Astrocyte (in vitro differentiated cells and primary cell): ENCODE measurements around the gene RAB4A. TPM values are rescaled to one million over a fixed set of nuclear protein-coding genes. Genes with fewer than 3 reads are reported as not detected.

Experiments used
- DNase-seq: peaks from one replicate; pipeline ENCODE4 v3.0.0-alpha.2; 2010; ENCODE audit warnings: low read depth
- FAIRE-seq: peaks from 2 replicates; lab custom pipeline; 2011; peaks lifted over from hg19 to GRCh38; lab: Jason Lieb, UNC
- H2AFZ ChIP-seq: 2 replicates; pipeline ENCODE4 v1.6.0; 2012; ENCODE audit warnings: low read depth, low read length, inconsistent platforms
- H3K27ac ChIP-seq: 2 replicates; pipeline ENCODE4 v1.5.1; 2011; ENCODE audit warnings: low read depth, low read length, inconsistent platforms
- H3K27me3 ChIP-seq: 2 replicates; pipeline ENCODE4 v1.6.0; 2011; ENCODE audit warnings: low read length, inconsistent platforms; ENCODE audit not compliant: insufficient read depth
- H3K36me3 ChIP-seq: 2 replicates; pipeline ENCODE4 v1.5.1; 2011; ENCODE audit warnings: low read length, inconsistent platforms; ENCODE audit not compliant: insufficient read depth
- H3K4me1 ChIP-seq: 2 replicates; pipeline ENCODE4 v1.5.1; 2011; ENCODE audit warnings: low read length, inconsistent platforms; ENCODE audit not compliant: insufficient read depth
- H3K4me2 ChIP-seq: 2 replicates; pipeline ENCODE4 v1.6.0; 2012; ENCODE audit warnings: low read length, inconsistent platforms
- H3K4me3 ChIP-seq: 2 replicates; pipeline ENCODE4 v1.5.1; 2011; ENCODE audit warnings: low read depth, mild to moderate bottlenecking, low read length, inconsistent platforms; ENCODE audit not compliant: insufficient read depth
- H3K79me2 ChIP-seq: 2 replicates; pipeline ENCODE4 v1.6.0; 2012; ENCODE audit warnings: mild to moderate bottlenecking, low read length, inconsistent platforms; ENCODE audit not compliant: insufficient read depth
- H3K9ac ChIP-seq: 2 replicates; pipeline ENCODE4 v1.6.0; 2012; ENCODE audit warnings: mild to moderate bottlenecking, low read length, inconsistent platforms
- H3K9me3 ChIP-seq: 2 replicates; pipeline ENCODE4 v1.5.1; 2012; ENCODE audit warnings: low read depth, mild to moderate bottlenecking, low read length, inconsistent platforms; ENCODE audit not compliant: insufficient read depth
- H4K20me1 ChIP-seq: 2 replicates; pipeline ENCODE4 v1.6.0; 2012; ENCODE audit warnings: low read length, inconsistent platforms; ENCODE audit not compliant: insufficient read depth
- H3K27ac Mint-ChIP-seq: one replicate; pipeline ENCODE4 v1.8.0; 2021; ENCODE audit warnings: mild to moderate bottlenecking, mixed read lengths; ENCODE audit not compliant: unreplicated experiment
- H3K27me3 Mint-ChIP-seq: one replicate; pipeline ENCODE4 v1.8.0; 2021; ENCODE audit warnings: low read depth, mixed read lengths; ENCODE audit not compliant: unreplicated experiment
- H3K36me3 Mint-ChIP-seq: one replicate; pipeline ENCODE4 v1.8.0; 2021; ENCODE audit warnings: low read depth, mixed read lengths; ENCODE audit not compliant: unreplicated experiment
- H3K4me1 Mint-ChIP-seq: one replicate; pipeline ENCODE4 v1.8.0; 2021; ENCODE audit warnings: low read depth, mixed read lengths; ENCODE audit not compliant: unreplicated experiment
- H3K4me3 Mint-ChIP-seq: one replicate; pipeline ENCODE4 v1.8.0; 2021; ENCODE audit warnings: mild to moderate bottlenecking, moderate library complexity, mixed read lengths; ENCODE audit not compliant: unreplicated experiment
- H3K9me3 Mint-ChIP-seq: one replicate; pipeline ENCODE4 v1.8.0; 2021; ENCODE audit warnings: mild to moderate bottlenecking, mixed read lengths; ENCODE audit not compliant: unreplicated experiment
- CTCF ChIP-seq: IDR thresholded peaks from 2 replicates; pipeline ENCODE4 v1.5.1; 2011; ENCODE audit warnings: low read depth, mild to moderate bottlenecking, inconsistent platforms, low read length, moderate library complexity; ENCODE audit not compliant: insufficient read depth
- EZH2 ChIP-seq: IDR thresholded peaks from 2 replicates; pipeline ENCODE4 v1.6.1; 2012; ENCODE audit warnings: mild to moderate bottlenecking, low read length, inconsistent platforms; ENCODE audit not compliant: insufficient read depth
- total RNA-seq: library from RNA; stranded (reverse); gene quantifications from 2 replicates; pipeline ENCODE4 v1.2.1, GENCODE V29; 2021

The RAB4A gene
- total RNA-seq, 1 donor from 2014 or later: 58.6 TPM

- Histone ChIP-seq H3K4me2 (no peak overlapping the region), H2AFZ (no peak overlapping the region), H3K4me3 (no peak overlapping the region), H3K9me3 (no peaks in the 10 kb centered on the region), H3K27me3 (peaks cover 9% of the 10 kb centered on the region), H3K36me3 (no peaks in the 10 kb centered on the region), H3K27ac (no peak overlapping the region), H3K9ac (no peak overlapping the region), H3K4me1 (peaks cover 2% of the 10 kb centered on the region), H3K79me2 (no peaks in the 10 kb centered on the region), H4K20me1 (no peaks in the 10 kb centered on the region)
- Mint-ChIP-seq H3K4me1 (peaks cover 21% of the 10 kb centered on the region), H3K27ac (no peak overlapping the region), H3K36me3 (no peaks in the 10 kb centered on the region), H3K9me3 (no peaks in the 10 kb centered on the region), H3K27me3 (peaks cover 9% of the 10 kb centered on the region), H3K4me3 (no peak overlapping the region)
- TF ChIP-seq CTCF (no peak), EZH2 (no peak)
- no peak for DNase-seq
- no peak for FAIRE-seq
Measured at GRCh38 chr1:229223498-229223897, 47.4 kb upstream of the RAB4A start.

- H3K27ac Mint-ChIP-seq: no peak overlapping the region
- Histone ChIP-seq H3K9ac (no peak overlapping the region), H3K27ac (no peak overlapping the region), H4K20me1 (no peaks in the 10 kb centered on the region), H3K9me3 (no peaks in the 10 kb centered on the region), H3K4me1 (peaks cover 4% of the 10 kb centered on the region), H3K36me3 (no peaks in the 10 kb centered on the region), H3K4me2 (no peak overlapping the region), H3K27me3 (peaks cover 10% of the 10 kb centered on the region), H3K79me2 (no peaks in the 10 kb centered on the region), H2AFZ (no peak overlapping the region), H3K4me3 (no peak overlapping the region)
- no peak for FAIRE-seq
- peaks cover 9% of the 10 kb centered on the region for H3K27me3 Mint-ChIP-seq
- no peaks in the 10 kb centered on the region for H3K36me3 Mint-ChIP-seq
- no peak for TF ChIP-seq EZH2
- TF ChIP-seq CTCF: no peak
- peak; percentile 42 for DNase-seq
- H3K9me3 Mint-ChIP-seq: no peaks in the 10 kb centered on the region
- H3K4me3 Mint-ChIP-seq: no peak overlapping the region
- peaks cover 26% of the 10 kb centered on the region for H3K4me1 Mint-ChIP-seq
Measured at GRCh38 chr1:229224308-229224707, 46.6 kb upstream of the RAB4A start.

- Mint-ChIP-seq H3K27ac (no peak overlapping the region), H3K36me3 (no peaks in the 10 kb centered on the region), H3K9me3 (no peaks in the 10 kb centered on the region), H3K27me3 (peaks cover 9% of the 10 kb centered on the region), H3K4me1 (peaks cover 34% of the 10 kb centered on the region), H3K4me3 (no peak overlapping the region)
- Histone ChIP-seq H3K9me3 (no peaks in the 10 kb centered on the region), H3K4me2 (no peak overlapping the region), H3K27ac (no peak overlapping the region), H3K79me2 (no peaks in the 10 kb centered on the region), H2AFZ (no peak overlapping the region), H4K20me1 (no peaks in the 10 kb centered on the region), H3K27me3 (peaks cover 18% of the 10 kb centered on the region), H3K4me1 (peaks cover 10% of the 10 kb centered on the region), H3K4me3 (no peak overlapping the region), H3K9ac (no peak overlapping the region), H3K36me3 (no peaks in the 10 kb centered on the region)
- no peak for FAIRE-seq
- TF ChIP-seq CTCF (no peak), EZH2 (no peak)
- DNase-seq: no peak
Measured at GRCh38 chr1:229225331-229225782, 45.6 kb upstream of the RAB4A start.
